IgD-negative memory B cell (primary cell): ENCODE results near the gene USB1. TPM values are rescaled to one million over a fixed set of nuclear protein-coding genes. Genes with fewer than 3 reads are reported as not detected.

Experiments used
- H3K27ac Mint-ChIP-seq, 3 donors: one replicate each; pipeline ENCODE4 v1.8.0; 2020 to 2022; ENCODE audit warnings: mild to moderate bottlenecking in 3 of 3, mixed read lengths in 3 of 3, moderate library complexity in 1 of 3
- H3K27me3 Mint-ChIP-seq: one replicate; pipeline ENCODE4 v1.8.0; 2021; ENCODE audit warnings: mixed read lengths
- H3K36me3 Mint-ChIP-seq: one replicate; pipeline ENCODE4 v1.8.0; 2020; ENCODE audit warnings: mild to moderate bottlenecking, mixed read lengths
- H3K4me1 Mint-ChIP-seq, 3 donors: one replicate each; pipeline ENCODE4 v1.8.0; 2020 to 2022; ENCODE audit warnings: mixed read lengths in 3 of 3, mild to moderate bottlenecking in 1 of 3
- H3K4me3 Mint-ChIP-seq, 4 donors: one replicate each; pipeline ENCODE4 v1.8.0; 2020 to 2022; ENCODE audit warnings: mild to moderate bottlenecking in 4 of 4, mixed read lengths in 4 of 4, moderate library complexity in 3 of 4
- H3K9me3 Mint-ChIP-seq, 3 donors: one replicate each; pipeline ENCODE4 v1.8.0; 2020 to 2021; ENCODE audit warnings: mixed read lengths in 3 of 3, mild to moderate bottlenecking in 1 of 3
- polyA plus RNA-seq: library from polyadenylated mRNA; unstranded; fragments of 300-500 nt; fragmentation: Illumina TruSeq; gene quantifications from one replicate; pipeline ENCODE4 v1.2.3, GENCODE V29; 2021

The USB1 gene
- polyA plus RNA-seq, 1 donor from 2014 or later, result 29.3 TPM

DNA sequence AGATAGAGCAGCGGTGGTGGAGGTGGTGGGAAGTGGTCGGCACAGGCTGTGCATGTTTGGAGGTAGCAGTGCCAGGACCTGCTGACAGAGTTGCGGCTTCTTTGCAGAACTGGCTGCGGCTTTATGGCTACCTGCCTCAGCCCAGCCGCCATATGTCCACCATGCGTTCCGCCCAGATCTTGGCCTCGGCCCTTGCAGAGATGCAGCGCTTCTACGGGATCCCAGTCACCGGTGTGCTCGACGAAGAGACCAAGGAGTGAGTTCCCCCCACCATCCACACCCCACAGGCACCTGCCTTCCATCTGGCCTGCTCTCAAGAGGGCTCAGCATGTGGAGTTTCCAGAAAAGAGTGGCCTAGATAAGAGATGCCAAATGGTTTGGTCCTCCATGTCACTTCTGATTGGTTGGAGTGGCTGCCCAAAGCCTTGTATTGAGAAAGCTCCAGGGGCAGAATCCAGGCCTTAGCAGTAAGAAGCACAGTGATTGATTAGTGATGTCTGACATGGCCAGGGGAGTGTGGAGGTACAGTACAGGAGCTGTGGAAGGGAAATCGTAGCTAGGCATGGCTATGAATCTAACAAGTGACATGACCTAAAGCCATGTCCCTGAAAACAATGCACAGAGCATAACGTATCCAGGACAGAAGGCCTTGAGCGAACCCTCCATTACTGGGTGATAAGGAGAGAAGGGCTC, 36.3 kb downstream of the USB1 start:
- Mint-ChIP-seq H3K27me3 (no peaks in the 10 kb centered on the region), H3K4me1 (peaks cover 0 to 3% (median 1%) of the 10 kb centered on the region in 3 donors), H3K4me3 (no peak overlapping the region), H3K36me3 (no peaks in the 10 kb centered on the region), H3K27ac (no peak overlapping the region), H3K9me3 (peaks cover 0 to 3% (median 0%) of the 10 kb centered on the region in 3 donors)

DNA sequence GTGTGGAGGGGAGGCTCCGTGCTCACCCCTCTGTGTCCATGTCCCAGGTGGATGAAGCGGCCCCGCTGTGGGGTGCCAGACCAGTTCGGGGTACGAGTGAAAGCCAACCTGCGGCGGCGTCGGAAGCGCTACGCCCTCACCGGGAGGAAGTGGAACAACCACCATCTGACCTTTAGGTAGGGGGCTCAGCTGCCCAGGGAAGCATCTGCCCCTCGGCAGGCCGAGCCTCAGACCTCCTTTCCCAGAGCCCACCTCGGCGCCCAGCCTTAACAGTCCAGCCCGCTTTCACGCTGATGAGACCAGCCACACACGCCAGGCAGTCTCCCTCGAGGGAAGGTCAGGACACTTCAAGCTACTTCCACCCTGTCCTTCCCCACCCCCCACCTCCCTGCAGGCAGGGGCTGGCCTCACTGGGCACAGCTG, 37.0 kb downstream of the USB1 start:
- Mint-ChIP-seq H3K27ac (no peak overlapping the region), H3K9me3 (peaks cover 0 to 3% (median 0%) of the 10 kb centered on the region in 3 donors), H3K4me1 (peaks cover 0 to 3% (median 1%) of the 10 kb centered on the region in 3 donors), H3K27me3 (no peaks in the 10 kb centered on the region), H3K4me3 (no peak overlapping the region), H3K36me3 (no peaks in the 10 kb centered on the region)

DNA sequence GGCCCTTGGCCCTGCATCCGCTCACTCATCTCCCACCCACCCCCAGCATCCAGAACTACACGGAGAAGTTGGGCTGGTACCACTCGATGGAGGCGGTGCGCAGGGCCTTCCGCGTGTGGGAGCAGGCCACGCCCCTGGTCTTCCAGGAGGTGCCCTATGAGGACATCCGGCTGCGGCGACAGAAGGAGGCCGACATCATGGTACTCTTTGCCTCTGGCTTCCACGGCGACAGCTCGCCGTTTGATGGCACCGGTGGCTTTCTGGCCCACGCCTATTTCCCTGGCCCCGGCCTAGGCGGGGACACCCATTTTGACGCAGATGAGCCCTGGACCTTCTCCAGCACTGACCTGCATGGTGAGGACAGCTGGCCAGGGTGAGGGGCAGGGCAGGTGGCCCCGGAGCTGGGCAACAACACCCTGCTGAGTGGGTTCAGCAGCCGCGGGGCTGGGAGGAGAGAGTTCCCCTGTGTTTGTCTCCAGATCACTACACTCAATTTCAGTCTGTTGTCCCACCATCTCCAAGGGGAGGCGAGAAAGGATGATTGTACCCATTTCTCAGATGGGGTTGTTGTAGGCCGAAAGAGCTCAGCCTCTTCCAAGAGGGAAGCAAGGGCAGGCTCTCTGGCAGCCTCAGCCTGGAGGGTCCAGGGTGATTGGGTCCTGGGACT, 38.8 kb downstream of the USB1 start:
- no peaks in the 10 kb centered on the region for H3K27me3 Mint-ChIP-seq
- no peak overlapping the region for H3K27ac Mint-ChIP-seq
- peaks cover 0 to 3% (median 0%) of the 10 kb centered on the region in 3 donors for H3K9me3 Mint-ChIP-seq
- no peaks in the 10 kb centered on the region for H3K36me3 Mint-ChIP-seq
- no peak overlapping the region for H3K4me3 Mint-ChIP-seq
- H3K4me1 Mint-ChIP-seq, result no peaks in the 10 kb centered on the region

DNA sequence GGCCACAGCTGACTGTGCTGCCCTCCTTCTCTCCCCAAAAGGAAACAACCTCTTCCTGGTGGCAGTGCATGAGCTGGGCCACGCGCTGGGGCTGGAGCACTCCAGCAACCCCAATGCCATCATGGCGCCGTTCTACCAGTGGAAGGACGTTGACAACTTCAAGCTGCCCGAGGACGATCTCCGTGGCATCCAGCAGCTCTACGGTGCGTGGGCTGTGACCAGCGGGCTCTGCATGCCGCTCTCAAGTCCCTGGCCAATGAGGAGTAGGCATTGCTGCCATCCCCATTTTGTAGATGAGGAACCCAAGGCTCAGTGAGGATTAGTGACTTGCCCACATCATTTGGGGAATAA, 39.3 kb downstream of the USB1 start:
- H3K36me3 Mint-ChIP-seq, result no peaks in the 10 kb centered on the region
- no peaks in the 10 kb centered on the region for H3K27me3 Mint-ChIP-seq
- H3K4me3 Mint-ChIP-seq, result no peak overlapping the region
- H3K9me3 Mint-ChIP-seq, result peaks cover 0 to 3% (median 0%) of the 10 kb centered on the region in 3 donors
- H3K4me1 Mint-ChIP-seq, result no peaks in the 10 kb centered on the region
- H3K27ac Mint-ChIP-seq, result no peak overlapping the region

DNA sequence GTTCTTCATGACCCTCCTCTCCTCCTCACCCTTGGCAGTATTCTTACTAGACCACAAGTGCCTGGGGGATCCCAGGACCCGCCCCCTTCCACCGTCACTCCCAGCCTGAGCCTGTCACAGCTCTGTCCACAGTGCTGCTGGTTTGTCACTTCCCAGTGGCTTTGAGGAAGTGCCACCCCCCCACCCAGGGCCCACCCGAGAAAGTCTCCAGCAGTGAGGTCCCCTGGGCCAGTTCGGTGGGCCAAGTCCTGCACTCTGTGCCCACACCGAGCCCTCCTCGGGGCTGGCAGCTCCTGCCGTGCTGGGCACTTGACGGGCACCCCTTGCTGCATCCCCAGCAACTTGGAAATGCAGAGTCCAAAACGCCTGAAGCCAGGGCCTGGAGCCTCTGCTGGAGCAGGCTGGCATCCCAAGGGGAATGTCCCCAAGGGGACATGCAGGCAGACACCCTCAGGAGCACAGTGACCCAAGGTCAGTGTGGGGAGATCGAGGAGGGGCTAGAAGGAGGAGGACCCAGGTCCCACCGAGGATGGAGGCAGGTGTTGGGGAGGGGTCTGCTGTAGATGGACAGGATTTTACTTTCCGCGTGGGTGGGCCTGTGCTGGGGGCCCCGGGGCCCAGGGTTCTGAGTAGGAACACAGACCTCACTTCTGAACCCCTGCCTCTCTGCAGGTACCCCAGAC, 39.9 kb downstream of the USB1 start:
- Mint-ChIP-seq H3K4me1 (no peaks in the 10 kb centered on the region), H3K4me3 (no peak overlapping the region), H3K36me3 (no peaks in the 10 kb centered on the region), H3K9me3 (peaks cover 0 to 3% (median 0%) of the 10 kb centered on the region in 3 donors), H3K27ac (no peak overlapping the region), H3K27me3 (no peaks in the 10 kb centered on the region)

DNA sequence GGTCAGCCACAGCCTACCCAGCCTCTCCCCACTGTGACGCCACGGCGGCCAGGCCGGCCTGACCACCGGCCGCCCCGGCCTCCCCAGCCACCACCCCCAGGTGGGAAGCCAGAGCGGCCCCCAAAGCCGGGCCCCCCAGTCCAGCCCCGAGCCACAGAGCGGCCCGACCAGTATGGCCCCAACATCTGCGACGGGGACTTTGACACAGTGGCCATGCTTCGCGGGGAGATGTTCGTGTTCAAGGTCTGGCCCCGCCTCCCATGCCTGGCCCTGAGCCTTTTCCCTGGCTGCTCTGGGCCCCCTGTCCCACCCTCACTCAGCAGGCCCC, 40.4 kb downstream of the USB1 start:
- no peaks in the 10 kb centered on the region for H3K36me3 Mint-ChIP-seq
- no peaks in the 10 kb centered on the region for H3K27me3 Mint-ChIP-seq
- no peak overlapping the region for H3K27ac Mint-ChIP-seq
- H3K4me1 Mint-ChIP-seq, result no peaks in the 10 kb centered on the region
- H3K4me3 Mint-ChIP-seq, result no peak overlapping the region
- peaks cover 0 to 3% (median 0%) of the 10 kb centered on the region in 3 donors for H3K9me3 Mint-ChIP-seq

DNA sequence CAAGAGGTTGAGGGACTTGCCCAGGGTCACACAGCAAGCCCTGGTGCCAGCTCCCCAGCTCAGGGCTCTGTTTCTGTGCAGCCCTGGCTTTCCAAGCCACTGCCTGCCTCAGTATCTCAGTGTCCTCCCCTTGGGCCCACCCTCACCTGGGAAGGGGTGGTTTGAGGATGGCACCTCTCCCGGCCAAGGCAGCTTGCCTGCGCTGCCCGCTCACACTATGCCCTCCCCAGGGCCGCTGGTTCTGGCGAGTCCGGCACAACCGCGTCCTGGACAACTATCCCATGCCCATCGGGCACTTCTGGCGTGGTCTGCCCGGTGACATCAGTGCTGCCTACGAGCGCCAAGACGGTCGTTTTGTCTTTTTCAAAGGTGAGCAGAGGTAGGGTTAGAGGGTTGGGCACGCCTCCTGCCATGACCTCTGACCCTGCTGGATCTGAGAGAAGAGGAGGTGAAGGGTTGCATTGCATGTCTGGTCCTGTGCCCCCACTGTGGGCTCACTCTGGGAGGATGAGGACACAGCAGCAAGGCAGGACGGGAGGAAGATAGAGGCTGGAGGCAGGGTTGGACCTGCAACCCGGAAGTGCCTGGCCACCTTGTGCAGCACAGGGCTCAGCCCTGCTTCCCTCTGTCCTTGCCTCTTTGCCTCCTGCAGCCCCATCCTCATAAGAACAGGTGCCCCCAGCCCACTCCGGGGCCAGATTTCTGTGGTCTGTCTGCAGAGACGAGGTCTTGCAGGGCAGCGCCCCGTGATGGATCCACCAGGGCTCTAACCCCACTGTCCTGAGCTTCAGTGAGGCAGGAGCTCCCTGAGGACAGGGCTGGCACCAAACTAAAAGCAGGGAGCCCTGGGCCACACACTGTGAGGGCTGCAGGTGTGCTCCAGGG, 41.0 kb downstream of the USB1 start:
- Mint-ChIP-seq H3K36me3 (no peaks in the 10 kb centered on the region), H3K4me3 (no peak overlapping the region), H3K27me3 (no peaks in the 10 kb centered on the region), H3K27ac (peak overlapping the region in 1 of 3 donors; percentile 73), H3K9me3 (peaks cover 0 to 3% (median 0%) of the 10 kb centered on the region in 3 donors), H3K4me1 (no peaks in the 10 kb centered on the region)

DNA sequence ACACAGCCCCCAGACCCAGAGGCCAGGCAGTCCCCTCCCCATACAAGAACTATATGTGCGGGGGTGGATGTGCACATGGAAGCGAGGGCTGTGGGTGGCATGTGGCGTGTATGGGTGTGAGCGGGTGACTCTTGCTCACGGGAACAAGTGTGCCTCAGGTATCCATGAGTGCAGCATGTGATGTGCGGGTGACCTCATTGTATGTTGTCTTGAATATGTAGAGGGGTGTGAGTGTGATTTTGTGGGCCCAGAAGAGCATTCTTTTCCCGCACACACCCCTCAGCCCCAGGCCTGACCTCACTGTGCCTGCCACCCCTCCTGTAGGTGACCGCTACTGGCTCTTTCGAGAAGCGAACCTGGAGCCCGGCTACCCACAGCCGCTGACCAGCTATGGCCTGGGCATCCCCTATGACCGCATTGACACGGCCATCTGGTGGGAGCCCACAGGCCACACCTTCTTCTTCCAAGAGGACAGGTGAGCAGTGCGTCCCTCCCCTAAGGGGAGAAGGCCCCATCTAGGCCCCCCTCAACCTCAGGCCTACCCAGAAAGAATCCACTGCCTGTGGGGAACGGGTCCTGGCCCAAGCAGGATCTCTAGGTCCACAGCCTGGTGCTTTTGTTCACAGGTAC, 41.8 kb downstream of the USB1 start:
- no peak overlapping the region for H3K27ac Mint-ChIP-seq
- no peaks in the 10 kb centered on the region for H3K27me3 Mint-ChIP-seq
- no peak overlapping the region for H3K4me3 Mint-ChIP-seq
- H3K36me3 Mint-ChIP-seq, result no peaks in the 10 kb centered on the region
- no peaks in the 10 kb centered on the region for H3K9me3 Mint-ChIP-seq
- no peaks in the 10 kb centered on the region for H3K4me1 Mint-ChIP-seq

DNA sequence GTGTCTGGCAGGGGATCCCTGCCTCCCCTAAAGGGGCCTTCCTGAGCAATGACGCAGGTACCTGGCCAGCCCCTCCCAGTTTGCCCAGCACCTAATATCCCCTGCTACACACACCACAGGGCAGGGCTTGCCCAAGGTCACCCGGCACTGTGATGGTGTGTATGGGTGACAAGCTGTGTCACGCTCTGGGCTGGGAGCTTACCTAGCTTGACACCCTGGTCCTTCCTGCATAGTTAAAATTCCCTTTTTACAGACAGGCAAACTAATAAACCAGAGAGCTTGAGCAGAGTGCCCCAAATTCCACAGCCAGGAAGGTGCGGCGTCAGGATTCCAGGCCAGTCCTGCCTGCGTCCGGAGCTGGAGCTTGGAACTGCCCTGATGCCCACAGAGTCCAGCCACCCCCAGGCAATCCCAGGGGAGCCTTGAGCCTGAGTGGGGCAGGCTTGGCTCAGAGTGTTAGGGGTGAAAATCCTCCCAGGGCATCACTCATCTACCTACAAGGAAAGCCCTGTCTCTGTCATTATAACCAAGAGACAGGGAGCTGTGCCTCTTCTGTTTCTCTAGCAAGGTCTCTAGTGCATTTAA, 42.5 kb downstream of the USB1 start:
- Mint-ChIP-seq H3K27me3 (no peaks in the 10 kb centered on the region), H3K27ac (no peak overlapping the region), H3K9me3 (no peaks in the 10 kb centered on the region), H3K4me3 (peak overlapping the region in 1 of 4 donors; percentile 63), H3K4me1 (no peaks in the 10 kb centered on the region), H3K36me3 (no peaks in the 10 kb centered on the region)

DNA sequence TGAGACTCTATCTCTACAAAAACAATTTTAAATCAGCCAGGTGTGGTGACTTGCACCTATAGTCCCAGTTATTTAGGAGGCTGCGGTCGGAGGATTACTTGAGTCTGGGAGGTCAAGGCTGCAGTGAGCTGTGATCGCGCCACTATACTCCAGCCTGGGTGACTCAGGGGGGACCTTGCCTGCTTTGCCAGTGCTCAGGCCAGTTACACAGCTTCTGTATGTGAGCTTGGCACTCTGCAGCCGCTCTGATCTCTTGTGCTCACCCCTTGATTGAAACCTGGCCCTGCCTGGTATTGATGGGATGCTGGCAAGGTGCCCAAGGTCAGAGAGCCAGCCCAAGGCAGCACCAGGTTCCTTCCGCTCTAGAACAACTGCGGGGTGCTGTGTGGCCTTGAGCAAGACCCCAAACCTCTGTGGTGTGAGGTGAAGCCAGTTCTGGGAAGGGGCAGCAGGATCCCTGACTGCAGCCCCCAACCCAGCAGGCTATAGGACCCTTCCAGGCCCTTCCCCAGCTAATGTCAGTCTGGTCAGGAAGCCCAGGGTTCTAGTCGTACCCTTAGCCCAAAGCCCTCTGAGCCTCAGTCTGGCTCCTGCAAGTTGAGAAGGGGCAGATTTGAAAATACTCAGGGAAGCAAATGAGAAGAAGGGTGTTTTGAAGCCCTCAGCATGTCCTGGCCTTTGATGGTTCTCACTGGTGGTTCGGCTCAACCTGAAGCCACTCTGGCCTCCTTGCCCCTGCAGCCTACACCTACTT, 43.2 kb downstream of the USB1 start:
- Mint-ChIP-seq H3K4me3 (peak overlapping the region in 1 of 4 donors; percentile 33), H3K9me3 (no peaks in the 10 kb centered on the region), H3K27me3 (no peaks in the 10 kb centered on the region), H3K36me3 (peaks cover under 1% of the 10 kb centered on the region), H3K4me1 (no peaks in the 10 kb centered on the region), H3K27ac (no peak overlapping the region)

DNA sequence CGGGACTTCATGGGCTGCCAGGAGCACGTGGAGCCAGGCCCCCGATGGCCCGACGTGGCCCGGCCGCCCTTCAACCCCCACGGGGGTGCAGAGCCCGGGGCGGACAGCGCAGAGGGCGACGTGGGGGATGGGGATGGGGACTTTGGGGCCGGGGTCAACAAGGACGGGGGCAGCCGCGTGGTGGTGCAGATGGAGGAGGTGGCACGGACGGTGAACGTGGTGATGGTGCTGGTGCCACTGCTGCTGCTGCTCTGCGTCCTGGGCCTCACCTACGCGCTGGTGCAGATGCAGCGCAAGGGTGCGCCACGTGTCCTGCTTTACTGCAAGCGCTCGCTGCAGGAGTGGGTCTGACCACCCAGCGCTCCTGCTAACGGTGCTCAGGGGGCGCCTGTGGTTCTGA, 43.9 kb downstream of the USB1 start:
- Mint-ChIP-seq H3K27me3 (no peaks in the 10 kb centered on the region), H3K9me3 (no peaks in the 10 kb centered on the region), H3K27ac (no peak overlapping the region), H3K4me3 (no peak overlapping the region), H3K36me3 (peaks cover 3% of the 10 kb centered on the region), H3K4me1 (no peaks in the 10 kb centered on the region)

DNA sequence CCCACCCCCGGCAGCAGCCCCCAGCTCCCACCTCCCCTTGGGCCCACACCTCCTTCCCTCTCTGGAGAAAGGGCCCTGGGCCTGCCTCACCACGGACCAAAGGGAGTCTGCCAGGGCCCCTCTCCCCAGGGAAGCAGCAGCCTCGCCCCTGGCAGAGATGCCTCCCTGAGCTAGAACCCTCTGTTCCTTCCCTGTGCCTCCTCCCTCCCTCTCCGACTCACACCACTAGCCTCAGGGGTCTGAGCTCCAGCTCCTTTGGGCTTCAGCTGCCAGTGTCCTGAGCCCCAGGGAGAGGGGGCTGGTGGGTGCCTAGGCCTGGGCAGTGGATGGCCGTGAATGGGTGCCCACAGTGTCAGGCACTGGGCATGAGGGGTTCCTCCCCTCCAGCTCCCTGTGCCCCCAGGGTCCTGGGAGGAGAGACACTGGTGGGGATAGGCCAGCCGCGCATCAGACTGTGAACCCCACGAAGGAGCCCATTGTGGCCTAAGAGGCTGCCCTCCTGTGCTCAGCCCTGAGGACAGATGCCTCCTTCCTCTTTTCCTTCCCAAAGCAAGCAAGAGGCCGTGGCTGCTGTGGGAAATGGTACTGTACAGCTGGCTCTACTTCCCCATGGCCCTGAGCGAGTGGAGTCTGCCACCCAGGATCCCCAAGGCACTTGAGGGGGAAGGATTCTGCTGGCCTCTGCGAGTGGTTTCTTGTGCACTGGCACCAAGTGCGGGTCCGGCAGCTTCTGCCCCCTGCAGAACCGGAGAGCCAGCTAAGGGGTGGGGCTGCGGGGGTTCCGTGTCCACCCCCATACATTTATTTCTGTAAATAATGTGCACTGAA, 45.1 kb downstream of the USB1 start:
- no peaks in the 10 kb centered on the region for H3K4me1 Mint-ChIP-seq
- no peak overlapping the region for H3K27ac Mint-ChIP-seq
- H3K4me3 Mint-ChIP-seq, result no peak overlapping the region
- H3K9me3 Mint-ChIP-seq, result peaks cover 0 to 1% (median 0%) of the 10 kb centered on the region in 3 donors
- H3K27me3 Mint-ChIP-seq, result no peaks in the 10 kb centered on the region
- H3K36me3 Mint-ChIP-seq, result peaks cover 3% of the 10 kb centered on the region

DNA sequence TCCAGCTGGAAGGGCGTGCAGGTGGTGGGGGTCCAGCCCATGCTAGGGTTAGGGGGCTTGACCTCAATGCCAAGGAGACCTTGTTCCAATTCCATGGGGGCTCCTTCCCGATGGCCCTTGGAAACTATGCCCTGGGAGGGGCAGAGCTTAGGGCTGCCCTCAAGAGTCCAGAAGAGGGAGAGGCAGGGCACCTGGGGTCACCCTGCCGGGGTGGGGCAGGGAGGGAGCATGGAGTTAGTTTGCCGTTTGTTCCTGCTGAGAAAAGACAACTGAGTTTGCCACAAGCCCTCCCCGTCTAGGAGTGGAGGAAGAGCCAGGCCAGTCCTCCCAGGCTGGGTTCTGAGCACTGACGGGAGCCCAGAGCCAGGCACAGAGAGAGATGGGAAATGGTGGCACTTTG, 45.7 kb downstream of the USB1 start:
- H3K27me3 Mint-ChIP-seq, result no peaks in the 10 kb centered on the region
- no peak overlapping the region for H3K27ac Mint-ChIP-seq
- no peaks in the 10 kb centered on the region for H3K4me1 Mint-ChIP-seq
- peaks cover 0 to 1% (median 0%) of the 10 kb centered on the region in 3 donors for H3K9me3 Mint-ChIP-seq
- peaks cover 3% of the 10 kb centered on the region for H3K36me3 Mint-ChIP-seq
- H3K4me3 Mint-ChIP-seq, result no peak overlapping the region
